GM13976 (cell line): ENCODE data around the gene MSI2.
A peak's percentile ranks its signal among the peaks of the same experiment; 100 is the strongest.

Source experiments
- DNase-seq: peaks from one replicate; pipeline ENCODE4 v3.0.0; 2012; ENCODE audit warnings: low spot score
- CTCF ChIP-seq: IDR thresholded peaks from 2 replicates; pipeline ENCODE4 v1.5.1; 2012; ENCODE audit warnings: borderline replicate concordance, mild to moderate bottlenecking; ENCODE audit not compliant: insufficient read depth; ENCODE audit errors: extremely low read depth, missing control alignments, control extremely low read depth
- in situ Hi-C: fragments of 300-500 bp; cut with MboI; formaldehyde crosslinking; loops from one replicate; pipeline ENCODE4 v1.12.0; 2022; ENCODE audit warnings: low sequenced_read_pairs, mixed read lengths, inconsistent platforms; ENCODE audit not compliant: unreplicated experiment

Gene MSI2

GRCh38 chr17:57524839-57525568 is 268.7 kb downstream of the MSI2 start:
- in situ Hi-C loops, result no loop called here
- no peak for DNase-seq
- TF ChIP-seq CTCF, result no peak

DNA sequence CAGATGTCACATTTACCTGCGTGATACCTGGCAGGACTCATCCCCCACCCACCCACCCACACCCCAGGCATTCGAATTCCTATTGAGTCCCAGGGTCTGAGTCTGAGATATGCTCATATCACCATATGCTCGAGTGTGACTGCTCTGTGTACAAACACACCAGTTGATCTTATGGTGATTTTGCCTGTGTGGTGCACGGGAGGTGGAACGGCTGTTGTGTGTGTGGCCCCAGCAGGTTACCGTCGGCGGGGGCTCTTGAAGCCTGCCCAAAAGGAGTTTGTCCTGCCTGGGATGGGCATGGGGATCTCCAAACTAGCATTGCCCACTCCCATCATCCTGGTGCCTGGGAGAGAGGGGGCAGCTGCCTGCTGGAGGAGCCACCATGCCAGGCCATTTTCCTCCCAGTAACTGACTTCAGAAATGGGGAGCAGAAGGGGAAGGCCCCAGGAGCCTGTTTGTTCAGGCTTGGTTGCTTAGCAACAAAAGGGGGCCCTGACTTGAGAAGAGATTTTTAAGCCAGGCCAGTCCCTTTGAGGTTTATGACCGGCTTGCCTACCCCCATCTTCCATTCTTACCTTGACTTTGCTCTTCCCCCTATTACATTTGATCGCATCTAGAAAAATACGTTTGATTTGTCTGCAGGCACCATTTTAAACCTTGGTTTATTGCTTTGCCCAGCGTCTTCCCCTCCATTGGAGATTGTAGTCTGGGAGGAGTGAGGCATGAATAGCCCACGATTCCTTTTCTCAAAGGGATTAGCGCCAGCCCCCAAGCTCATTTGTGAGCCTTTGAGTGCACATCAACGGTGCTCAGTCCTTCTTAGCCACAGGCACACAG is 271.1 kb downstream of the MSI2 start:
- DNase-seq, result peak; percentile 48
- no peak for TF ChIP-seq CTCF
- in situ Hi-C loops, result no loop called here

DNA sequence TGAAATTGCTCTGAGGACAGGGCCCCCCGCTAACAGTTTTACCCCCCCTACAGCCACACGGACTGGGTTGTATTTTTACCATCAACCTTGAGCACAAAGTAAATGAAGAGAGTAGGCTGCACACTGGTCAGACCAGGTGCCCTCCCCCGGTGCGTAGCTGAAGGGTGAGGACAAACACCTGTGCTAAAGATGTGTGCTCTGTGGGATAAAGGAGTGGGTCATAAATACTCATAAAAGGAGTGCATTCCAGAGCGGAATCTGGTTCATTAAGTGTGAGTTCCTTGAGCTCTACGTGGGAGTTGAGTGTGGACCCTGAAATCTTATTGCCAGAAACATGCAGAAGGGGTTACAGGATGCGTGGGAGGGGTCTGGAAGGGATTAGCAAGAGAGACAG is 271.7 kb downstream of the MSI2 start:
- in situ Hi-C loops, result no loop called here
- no peak for DNase-seq
- TF ChIP-seq CTCF, result no peak

GRCh38 chr17:57530026-57530425 is 273.7 kb downstream of the MSI2 start:
- no peak for TF ChIP-seq CTCF
- DNase-seq, result no peak
- in situ Hi-C loops, result no loop called here

DNA sequence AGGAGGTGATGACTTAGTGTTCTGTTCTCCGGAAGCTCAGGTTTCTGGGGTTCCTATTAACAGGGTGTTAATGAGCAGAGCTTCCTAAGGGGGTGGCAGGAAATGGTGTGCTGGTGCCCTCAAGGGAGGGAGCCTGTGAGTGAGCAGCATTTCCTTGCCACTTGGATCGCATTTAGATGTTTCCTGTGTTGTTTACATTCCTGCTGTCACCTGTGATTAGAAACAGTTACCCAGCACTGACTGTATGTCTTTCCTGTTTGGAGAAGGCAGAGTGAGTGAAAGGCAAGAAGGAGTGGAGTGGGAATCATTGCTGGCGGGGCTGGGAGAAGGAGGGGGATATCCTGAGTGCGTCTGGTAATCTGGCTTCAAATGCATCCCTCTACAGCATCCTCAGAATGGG is 274.2 kb downstream of the MSI2 start:
- no peak for DNase-seq
- in situ Hi-C loops, result no loop called here
- TF ChIP-seq CTCF, result no peak

- TF ChIP-seq CTCF, result no peak
- in situ Hi-C loops, result no loop called here
- no peak for DNase-seq
Measured at GRCh38 chr17:57531078-57531477, 274.8 kb downstream of the MSI2 start.
